K562 (cell line): ENCODE measurements around the gene UBN1. TPM values are rescaled to one million over a fixed set of nuclear protein-coding genes. Genes with fewer than 3 reads are reported as not detected.

Experiments used
- HES1 ChIP-seq: fragments of 450-650 bp; IDR thresholded peaks from 2 replicates; pipeline ENCODE4 v1.6.1; 2016; ENCODE audit warnings: low read depth, mild to moderate bottlenecking, moderate library complexity
- polyA plus RNA-seq, 8 experiments: library from polyadenylated mRNA; depleted of rRNA in 4 of 8; stranded (reverse) in 5 of 8; unstranded in 3 of 8; fragments of >200 nt; fragmentation: Nextera tagmentation in 2 of 8; fragmentation: Illumina TruSeq in 1 of 8; extraction: Ambion mirVana in 2 of 8; extraction: Trizol in 1 of 8; gene quantifications; 2 replicates each; pipeline versions ENCODE4 v1.2.1 to v1.2.3, GENCODE V29; 2011 to 2014; ENCODE audit warnings: inconsistent platforms in 1 of 8, missing spikeins in 1 of 8
- total RNA-seq, 7 experiments: library from RNA; depleted of rRNA in 6 of 7; stranded (reverse); fragments of >200 nt in 6 of 7; fragmentation: Illumina TruSeq in 2 of 7; extraction: Trizol in 2 of 7; gene quantifications; 2 replicates each; pipeline versions ENCODE4 v1.2.1 to v1.2.3, GENCODE V29; 2011 to 2021; ENCODE audit warnings: low replicate concordance in 1 of 7
- TF ChIP-seq, protein P1 (sequence below), 2 experiments: IDR thresholded peaks in 1 of 2; conservative IDR thresholded peaks in 1 of 2; 2 replicates each; pipeline ENCODE4 v1.6.1; 2016; ENCODE audit warnings: low read depth in 2 of 2, mild to moderate bottlenecking in 1 of 2, missing compliant biosample characterization in 1 of 2, missing genetic modification characterization in 1 of 2, moderate library complexity in 1 of 2
- TF ChIP-seq, protein P2 (sequence below), 2 experiments: fragments of 450-650 bp; conservative IDR thresholded peaks; 2 replicates each; pipeline ENCODE4 v1.6.1; 2017; ENCODE audit warnings: mild to moderate bottlenecking in 2 of 2, moderate library complexity in 2 of 2

Gene UBN1
- total and polyA plus RNA-seq, 9 of the 15 experiments (the other 6 are each of a cell fraction or from before 2014, with no cell fraction given) = 1.5 to 45.7 (median 20.6) TPM

GRCh38 chr16:4846503-4846900, 779 bp upstream of the UBN1 start (continued):
- TF ChIP-seq, protein P1, sequence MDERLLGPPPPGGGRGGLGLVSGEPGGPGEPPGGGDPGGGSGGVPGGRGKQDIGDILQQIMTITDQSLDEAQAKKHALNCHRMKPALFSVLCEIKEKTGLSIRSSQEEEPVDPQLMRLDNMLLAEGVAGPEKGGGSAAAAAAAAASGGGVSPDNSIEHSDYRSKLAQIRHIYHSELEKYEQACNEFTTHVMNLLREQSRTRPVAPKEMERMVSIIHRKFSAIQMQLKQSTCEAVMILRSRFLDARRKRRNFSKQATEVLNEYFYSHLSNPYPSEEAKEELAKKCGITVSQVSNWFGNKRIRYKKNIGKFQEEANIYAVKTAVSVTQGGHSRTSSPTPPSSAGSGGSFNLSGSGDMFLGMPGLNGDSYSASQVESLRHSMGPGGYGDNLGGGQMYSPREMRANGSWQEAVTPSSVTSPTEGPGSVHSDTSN (CRISPR knock-in tag; IDR thresholded peaks at IDR 0.05; ENCODE audit: low read depth) = no peak
- TF ChIP-seq, protein P1 (tag; conservative IDR thresholded peaks at IDR 0.05; ENCODE audit: low read depth) = 0 out of 2 replicates have a peak, but pooled peaks have one; percentile 21
- TF ChIP-seq, protein P2, sequence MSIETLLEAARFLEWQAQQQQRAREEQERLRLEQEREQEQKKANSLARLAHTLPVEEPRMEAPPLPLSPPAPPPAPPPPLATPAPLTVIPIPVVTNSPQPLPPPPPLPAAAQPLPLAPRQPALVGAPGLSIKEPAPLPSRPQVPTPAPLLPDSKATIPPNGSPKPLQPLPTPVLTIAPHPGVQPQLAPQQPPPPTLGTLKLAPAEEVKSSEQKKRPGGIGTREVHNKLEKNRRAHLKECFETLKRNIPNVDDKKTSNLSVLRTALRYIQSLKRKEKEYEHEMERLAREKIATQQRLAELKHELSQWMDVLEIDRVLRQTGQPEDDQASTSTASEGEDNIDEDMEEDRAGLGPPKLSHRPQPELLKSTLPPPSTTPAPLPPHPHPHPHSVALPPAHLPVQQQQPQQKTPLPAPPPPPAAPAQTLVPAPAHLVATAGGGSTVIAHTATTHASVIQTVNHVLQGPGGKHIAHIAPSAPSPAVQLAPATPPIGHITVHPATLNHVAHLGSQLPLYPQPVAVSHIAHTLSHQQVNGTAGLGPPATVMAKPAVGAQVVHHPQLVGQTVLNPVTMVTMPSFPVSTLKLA (conservative IDR thresholded peaks at IDR 0.05) = no peak
- TF ChIP-seq HES1 = no peak
- TF ChIP-seq, all 486 proteins: peak for 10
